Gastrocnemius medialis (tissue), 4 donors: ENCODE data around the gene FAM168A. TPM values are rescaled to one million over a fixed set of nuclear protein-coding genes. Genes with fewer than 3 reads are reported as not detected.

Experiments used
- ATAC-seq, 2 donors: fragments of 150-250 bp; one replicate each; pipeline ENCODE4 v1.9.1; 2016
- DNase-seq, 2 donors: peaks; one replicate each; pipeline ENCODE4 v3.0.0-alpha.2; 2019
- H3K27ac ChIP-seq, 4 donors: fragments of 200-600 bp; sonication (generic); 1 replicate in 1 of 4; 2 replicates in 3 of 4; pipeline ENCODE4 v1.5.1; 2016 to 2018; ENCODE audit warnings: mild to moderate bottlenecking in 2 of 4, moderate library complexity in 1 of 4
- H3K27me3 ChIP-seq, 3 donors: fragments of 200-600 bp; sonication (generic) in 2 of 3; 1 replicate in 1 of 3; 2 replicates in 2 of 3; pipeline versions ENCODE4 v1.5.1 to v1.6.0; 2016 to 2019; ENCODE audit warnings: mild to moderate bottlenecking in 1 of 3, moderate library complexity in 1 of 3
- H3K36me3 ChIP-seq, 2 donors: fragments of 200-600 bp; sonication (generic) in 1 of 2; one replicate each; pipeline ENCODE4 v1.5.1; 2017 to 2018
- H3K4me1 ChIP-seq, 2 donors: fragments of 200-600 bp; sonication (generic) in 1 of 2; one replicate each; pipeline ENCODE4 v1.5.1; 2016 to 2017; ENCODE audit warnings: mild to moderate bottlenecking in 2 of 2
- H3K4me3 ChIP-seq, 4 donors: fragments of 200-600 bp; sonication (generic) in 3 of 4; 1 replicate in 1 of 4; 2 replicates in 3 of 4; pipeline ENCODE4 v1.5.1; 2016 to 2019; ENCODE audit warnings: mild to moderate bottlenecking in 2 of 4
- H3K9me3 ChIP-seq, 3 donors: fragments of 200-600 bp; sonication (generic) in 2 of 3; 1 replicate in 1 of 3; 2 replicates in 2 of 3; pipeline ENCODE4 v1.5.1; 2016 to 2019
- POLR2A ChIP-seq, 2 donors: fragments of 450-650 bp; IDR thresholded peaks; one replicate each; pipeline ENCODE4 v1.6.1; 2017; ENCODE audit warnings: antibody characterized with exemption in 2 of 2, mild to moderate bottlenecking in 2 of 2, moderate library complexity in 2 of 2
- in situ Hi-C, 4 donors: fragments of 200-750 bp; cut with MboI; loops; one replicate each; pipeline versions ENCODE4 v1.15.0 to v1.8.0; 2017; ENCODE audit warnings: low sequenced_read_pairs in 4 of 4
- intact Hi-C: fragments of 100-400 bp; cut with DNase I; formaldehyde crosslinking; loops from one replicate; pipeline ENCODE4 v1.15.1; 2023; ENCODE audit warnings: low total_unique reads
- total RNA-seq, 4 donors: library from RNA; depleted of rRNA; stranded (reverse); fragments of >200 nt; gene quantifications; one replicate each; pipeline versions ENCODE4 v1.1.0 to v1.2.3, GENCODE V29; 2016
- TF ChIP-seq, protein P1 (sequence below), 5 experiments: fragments of 450-650 bp in 3 of 5; fragments of 200-600 bp in 2 of 5; sonication (generic) in 2 of 5; IDR thresholded peaks in 4 of 5; conservative IDR thresholded peaks in 1 of 5; 1 replicate in 4 of 5; 2 replicates in 1 of 5; pipeline ENCODE4 v1.5.1; 2016 to 2019; ENCODE audit warnings: antibody characterized with exemption in 5 of 5, mild to moderate bottlenecking in 3 of 5, moderate library complexity in 3 of 5

Gene FAM168A
- total RNA-seq, 4 donors from 2014 or later = 15.9 to 29.3 (median 21.4) TPM

- Histone ChIP-seq H3K27me3 (no peaks in the 10 kb centered on the region), H3K27ac (peak overlapping the region; percentile 87 to 99 (median 98)), H3K36me3 (no peaks in the 10 kb centered on the region), H3K9me3 (no peaks in the 10 kb centered on the region), H3K4me1 (peaks cover 47 to 52% of the 10 kb centered on the region in 2 donors), H3K4me3 (peak overlapping the region; percentile 60 to 94 (median 76))
- peak; percentile 59 to 77 for TF ChIP-seq POLR2A (IDR thresholded peaks at IDR 0.05)
- TF ChIP-seq, protein P1, sequence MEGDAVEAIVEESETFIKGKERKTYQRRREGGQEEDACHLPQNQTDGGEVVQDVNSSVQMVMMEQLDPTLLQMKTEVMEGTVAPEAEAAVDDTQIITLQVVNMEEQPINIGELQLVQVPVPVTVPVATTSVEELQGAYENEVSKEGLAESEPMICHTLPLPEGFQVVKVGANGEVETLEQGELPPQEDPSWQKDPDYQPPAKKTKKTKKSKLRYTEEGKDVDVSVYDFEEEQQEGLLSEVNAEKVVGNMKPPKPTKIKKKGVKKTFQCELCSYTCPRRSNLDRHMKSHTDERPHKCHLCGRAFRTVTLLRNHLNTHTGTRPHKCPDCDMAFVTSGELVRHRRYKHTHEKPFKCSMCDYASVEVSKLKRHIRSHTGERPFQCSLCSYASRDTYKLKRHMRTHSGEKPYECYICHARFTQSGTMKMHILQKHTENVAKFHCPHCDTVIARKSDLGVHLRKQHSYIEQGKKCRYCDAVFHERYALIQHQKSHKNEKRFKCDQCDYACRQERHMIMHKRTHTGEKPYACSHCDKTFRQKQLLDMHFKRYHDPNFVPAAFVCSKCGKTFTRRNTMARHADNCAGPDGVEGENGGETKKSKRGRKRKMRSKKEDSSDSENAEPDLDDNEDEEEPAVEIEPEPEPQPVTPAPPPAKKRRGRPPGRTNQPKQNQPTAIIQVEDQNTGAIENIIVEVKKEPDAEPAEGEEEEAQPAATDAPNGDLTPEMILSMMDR (IDR thresholded peaks at IDR 0.05 in 4 of 5, conservative IDR thresholded peaks at IDR 0.05 in 1 of 5) = no peak
- peak; percentile 62 to 86 for DNase-seq
- ATAC-seq = peak; percentile 18 to 29
- in situ Hi-C loops (no loop called here), intact Hi-C loops (loop anchor here (2.0 to 5.0 kb wide), 3 partner anchors 16 to 140 kb away; no protein-coding TSS in a partner anchor)
Measured at GRCh38 chr11:73376803-73377629, 220.9 kb downstream of the FAM168A start.

- Histone ChIP-seq H3K9me3 (no peaks in the 10 kb centered on the region), H3K36me3 (no peaks in the 10 kb centered on the region), H3K4me1 (peaks cover 39 to 44% of the 10 kb centered on the region in 2 donors), H3K27me3 (no peaks in the 10 kb centered on the region), H3K4me3 (peak within 1 kb of the TSS; percentile 60 to 94 (median 76)), H3K27ac (peak within 1 kb of the TSS; percentile 87 to 99 (median 98))
- DNase-seq (peak; percentile 78 to 85), ATAC-seq (peak; percentile 60 to 64)
- intact Hi-C loops (loop anchor here (2.0 to 5.0 kb wide), 3 partner anchors 17 to 139 kb away; no protein-coding TSS in a partner anchor), in situ Hi-C loops (no loop called here)
- peak; percentile 100 for TF ChIP-seq POLR2A (IDR thresholded peaks at IDR 0.05)
- TF ChIP-seq, protein P1 (IDR thresholded peaks at IDR 0.05 in 4 of 5, conservative IDR thresholded peaks at IDR 0.05 in 1 of 5) = peak; percentile 90 to 98 (median 96)
Measured at GRCh38 chr11:73376160-73376802, 221.6 kb downstream of the FAM168A start, which contains the start of gene RELT. Gene RELT, plus strand, starts transcription at chr11:73376399. Its CDS starts 12,738 bp downstream, at chr11:73389137.

- H3K27ac ChIP-seq = peak overlapping the region; percentile 87 to 99 (median 98)
- intact Hi-C loops = loop anchor here (2.0 to 5.0 kb wide), 4 partner anchors 17 to 138 kb away; no protein-coding TSS in a partner anchor
- no peak for TF ChIP-seq POLR2A (IDR thresholded peaks at IDR 0.05)
- TF ChIP-seq, protein P1 (IDR thresholded peaks at IDR 0.05 in 4 of 5, conservative IDR thresholded peaks at IDR 0.05 in 1 of 5) = no peak
- no peaks in the 10 kb centered on the region for H3K36me3 ChIP-seq
- no peaks in the 10 kb centered on the region for H3K9me3 ChIP-seq
- in situ Hi-C loops = no loop called here
- peak overlapping the region in 2 of 4 donors; percentile 64 to 94 for H3K4me3 ChIP-seq
- H3K27me3 ChIP-seq = no peaks in the 10 kb centered on the region
- DNase-seq (no peak), ATAC-seq (no peak)
- H3K4me1 ChIP-seq = peaks cover 35 to 39% of the 10 kb centered on the region in 2 donors
Measured at GRCh38 chr11:73375830-73376159, 222.1 kb downstream of the FAM168A start.

- Histone ChIP-seq H3K27ac (peak overlapping the region in 1 of 4 donors; percentile 11), H3K36me3 (no peaks in the 10 kb centered on the region), H3K4me1 (peaks cover 18 to 24% of the 10 kb centered on the region in 2 donors), H3K9me3 (no peaks in the 10 kb centered on the region), H3K4me3 (no peak overlapping the region), H3K27me3 (no peaks in the 10 kb centered on the region)
- TF ChIP-seq, protein P1 (IDR thresholded peaks at IDR 0.05 in 4 of 5, conservative IDR thresholded peaks at IDR 0.05 in 1 of 5) = no peak
- in situ Hi-C loops = no loop called here
- no peak for ATAC-seq
- intact Hi-C loops = loop anchor here (2.0 kb wide), 1 partner anchor 23 kb away; no protein-coding TSS in a partner anchor
- no peak for DNase-seq
Measured at GRCh38 chr11:73374151-73374550, 223.8 kb downstream of the FAM168A start.
